Smooth muscle cell (in vitro differentiated cells): ENCODE measurements around the gene CD79A. TPM values are rescaled to one million over a fixed set of nuclear protein-coding genes. Genes with fewer than 3 reads are reported as not detected.

Experiments
- DNase-seq: peaks from one replicate; lab custom pipeline; 2025; ENCODE audit not compliant: unreplicated experiment; lab: John Stamatoyannopoulos, UW
- H2AFZ ChIP-seq: fragments of 200-600 bp; sonication (generic); 2 replicates; pipeline ENCODE4 v1.6.0; 2016; ENCODE audit warnings: antibody characterized with exemption, low read depth, mild to moderate bottlenecking
- H3F3A ChIP-seq: fragments of 200-600 bp; sonication (generic); 2 replicates; pipeline ENCODE4 v1.6.0; 2017; ENCODE audit warnings: antibody characterized with exemption, low read depth
- H3K27ac ChIP-seq: fragments of 200-600 bp; sonication (generic); 2 replicates; pipeline ENCODE4 v1.5.1; 2016; ENCODE audit warnings: low read depth, mild to moderate bottlenecking
- H3K27me3 ChIP-seq: fragments of 200-600 bp; sonication (generic); 2 replicates; pipeline ENCODE4 v1.6.1; 2016; ENCODE audit warnings: low read depth, mild to moderate bottlenecking
- H3K36me3 ChIP-seq: fragments of 200-600 bp; sonication (generic); 2 replicates; pipeline ENCODE4 v1.5.1; 2016; ENCODE audit warnings: low read depth
- H3K4me1 ChIP-seq: fragments of 200-600 bp; sonication (generic); 2 replicates; pipeline ENCODE4 v1.5.1; 2016; ENCODE audit warnings: low read depth
- H3K4me2 ChIP-seq: fragments of 200-600 bp; sonication (generic); 2 replicates; pipeline ENCODE4 v1.6.0; 2016; ENCODE audit warnings: mild to moderate bottlenecking
- H3K4me3 ChIP-seq: fragments of 200-600 bp; sonication (generic); 2 replicates; pipeline ENCODE4 v1.5.1; 2016; ENCODE audit warnings: mild to moderate bottlenecking
- H3K79me2 ChIP-seq: fragments of 200-600 bp; sonication (generic); 2 replicates; pipeline ENCODE4 v1.6.0; 2016; ENCODE audit warnings: low read depth, mild to moderate bottlenecking
- H3K9ac ChIP-seq: fragments of 200-600 bp; sonication (generic); 2 replicates; pipeline ENCODE4 v1.6.0; 2016; ENCODE audit warnings: low read depth
- H3K9me3 ChIP-seq: fragments of 200-600 bp; sonication (generic); replicated peaks from 2 replicates; pipeline ENCODE4 v1.5.1; 2016; ENCODE audit warnings: low read depth
- H4K20me1 ChIP-seq: fragments of 200-600 bp; sonication (generic); 2 replicates; pipeline ENCODE4 v1.6.0; 2016; ENCODE audit warnings: low read depth
- WGBS: methylation state at CpG from one replicate; pipeline ENCODE4 v1.1.7; 2016; ENCODE audit warnings: low lambda C conversion rate; 5-methylcytosine and 5-hydroxymethylcytosine counted together
- microRNA-seq: library from miRNA; unstranded; fragments of <30 nt; microRNA quantifications from one replicate; pipeline ENCODE4, GENCODE V29; 2016; ENCODE audit warnings: borderline number of aligned reads
- polyA plus RNA-seq: library from polyadenylated mRNA; unstranded; fragments of >200 nt; fragmentation: Nextera tagmentation; extraction: Ambion mirVana; gene quantifications from 2 replicates; pipeline ENCODE4 v1.2.1, GENCODE V29; 2016
- small RNA-seq: library from RNA; depleted of rRNA; stranded (forward); fragments of <200 nt; gene quantifications from one replicate; pipeline ENCODE3, GENCODE V24; 2014
- total RNA-seq: library from RNA; depleted of rRNA; stranded (reverse); fragments of >200 nt; gene quantifications from 2 replicates; pipeline ENCODE4 v1.2.3, GENCODE V29; 2014
- TF ChIP-seq, protein P1 (sequence below): fragments of 200-600 bp; sonication (generic); IDR thresholded peaks from 2 replicates; pipeline ENCODE4 v1.5.1; 2017; ENCODE audit warnings: borderline replicate concordance, mild to moderate bottlenecking, antibody characterized with exemption; ENCODE audit not compliant: insufficient read depth, poor library complexity, severe bottlenecking

CD79A gene
- total and polyA plus RNA-seq, 2 experiments from 2014 or later, result 0.41 TPM; not detected in 1

- Histone ChIP-seq H3K4me3 (no peak overlapping the region), H4K20me1 (peaks cover 5% of the 10 kb centered on the region), H3K4me1 (no peaks in the 10 kb centered on the region), H3F3A (no peaks in the 10 kb centered on the region), H3K79me2 (no peaks in the 10 kb centered on the region), H3K9me3 (no peaks in the 10 kb centered on the region), H3K27ac (no peak overlapping the region), H3K9ac (no peak overlapping the region), H3K36me3 (no peaks in the 10 kb centered on the region), H3K27me3 (peaks cover 99% of the 10 kb centered on the region), H2AFZ (no peak overlapping the region), H3K4me2 (no peak overlapping the region)
- TF ChIP-seq, protein P1, sequence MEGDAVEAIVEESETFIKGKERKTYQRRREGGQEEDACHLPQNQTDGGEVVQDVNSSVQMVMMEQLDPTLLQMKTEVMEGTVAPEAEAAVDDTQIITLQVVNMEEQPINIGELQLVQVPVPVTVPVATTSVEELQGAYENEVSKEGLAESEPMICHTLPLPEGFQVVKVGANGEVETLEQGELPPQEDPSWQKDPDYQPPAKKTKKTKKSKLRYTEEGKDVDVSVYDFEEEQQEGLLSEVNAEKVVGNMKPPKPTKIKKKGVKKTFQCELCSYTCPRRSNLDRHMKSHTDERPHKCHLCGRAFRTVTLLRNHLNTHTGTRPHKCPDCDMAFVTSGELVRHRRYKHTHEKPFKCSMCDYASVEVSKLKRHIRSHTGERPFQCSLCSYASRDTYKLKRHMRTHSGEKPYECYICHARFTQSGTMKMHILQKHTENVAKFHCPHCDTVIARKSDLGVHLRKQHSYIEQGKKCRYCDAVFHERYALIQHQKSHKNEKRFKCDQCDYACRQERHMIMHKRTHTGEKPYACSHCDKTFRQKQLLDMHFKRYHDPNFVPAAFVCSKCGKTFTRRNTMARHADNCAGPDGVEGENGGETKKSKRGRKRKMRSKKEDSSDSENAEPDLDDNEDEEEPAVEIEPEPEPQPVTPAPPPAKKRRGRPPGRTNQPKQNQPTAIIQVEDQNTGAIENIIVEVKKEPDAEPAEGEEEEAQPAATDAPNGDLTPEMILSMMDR, result no peak
- WGBS, result 34% methylated on average over 12 of the region's 14 CpGs
- no peak for DNase-seq
Measured at GRCh38 chr19:41929536-41930071, 52.5 kb downstream of the CD79A start.

DNA sequence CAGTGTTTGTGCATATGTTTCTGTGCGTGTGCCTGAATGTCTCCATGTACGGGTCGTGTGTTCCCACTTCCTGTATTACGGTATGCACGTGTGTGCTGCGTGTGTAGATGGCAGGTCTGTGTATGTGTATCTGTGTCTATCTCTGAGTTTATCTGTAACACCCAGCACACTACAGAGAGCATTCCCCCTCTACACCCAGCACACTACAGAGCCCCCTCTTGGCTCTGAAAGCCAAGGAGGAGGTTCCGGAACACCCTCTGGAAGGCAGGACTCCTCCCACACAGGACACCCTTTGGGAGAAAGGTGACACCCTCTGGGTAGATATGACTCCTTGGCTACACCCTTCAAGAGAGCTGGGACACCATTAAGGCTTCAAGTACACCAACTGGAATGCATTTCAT, 53.2 kb downstream of the CD79A start:
- Histone ChIP-seq H4K20me1 (peaks cover 5% of the 10 kb centered on the region), H3K9me3 (no peaks in the 10 kb centered on the region), H3K79me2 (no peaks in the 10 kb centered on the region), H3K4me2 (no peak overlapping the region), H3K36me3 (no peaks in the 10 kb centered on the region), H2AFZ (no peak overlapping the region), H3K27me3 (peaks cover 100% of the 10 kb centered on the region), H3K4me1 (no peaks in the 10 kb centered on the region), H3K4me3 (no peak overlapping the region), H3F3A (no peaks in the 10 kb centered on the region), H3K27ac (no peak overlapping the region), H3K9ac (no peak overlapping the region)
- 55% methylated on average over 7 of the region's 7 CpGs for WGBS
- TF ChIP-seq, protein P1, result no peak
- no peak for DNase-seq

Small RNA genes lying within 50 kb of the gene (microRNA-seq; reads per million reads assigned to microRNA genes)
- 1.8 reads per million for gene MIR6797

Small RNA genes lying within 50 kb of the gene (small RNA-seq; reads per million reads assigned to genes)
- 0.16 reads per million for gene MIR6797

Other genes starting within 250 kb of the CD79A start
- gene CEACAM7, start 189.0 kb upstream of the CD79A start, total RNA-seq, result not detected in 2 replicates
- gene CEACAM7, start 189.0 kb upstream of the CD79A start, polyA plus RNA-seq, result not detected in 2 replicates
- gene CEACAM5, start 168.7 kb upstream of the CD79A start, total RNA-seq, result not detected in 2 replicates
- not detected in 2 replicates for gene CEACAM5, start 168.7 kb upstream of the CD79A start, polyA plus RNA-seq
- gene CEACAM6, start 121.7 kb upstream of the CD79A start, total RNA-seq, result not detected in 2 replicates
- not detected in 2 replicates for gene CEACAM6, start 121.7 kb upstream of the CD79A start, polyA plus RNA-seq
- not detected in 2 replicates for gene CEACAM3, start 80.7 kb upstream of the CD79A start, total RNA-seq
- not detected in 2 replicates for gene CEACAM3, start 80.7 kb upstream of the CD79A start, polyA plus RNA-seq
- gene LYPD4, start 32.6 kb upstream of the CD79A start, total RNA-seq, result not detected in 2 replicates
- not detected in 2 replicates for gene LYPD4, start 32.6 kb upstream of the CD79A start, polyA plus RNA-seq
- gene DMRTC2, start 32.2 kb upstream of the CD79A start, total RNA-seq, result not detected in 2 replicates
- gene DMRTC2, start 32.2 kb upstream of the CD79A start, polyA plus RNA-seq, result not detected in 2 replicates
- gene RPS19, start 17.0 kb upstream of the CD79A start, total RNA-seq, result 970 and 1,345 TPM in 2 replicates
- 2,105 and 2,361 TPM in 2 replicates for gene RPS19, start 17.0 kb upstream of the CD79A start, polyA plus RNA-seq
- 24.2 and 24.3 TPM in 2 replicates for gene ARHGEF1, start 5.9 kb downstream of the CD79A start, total RNA-seq
- 69.6 and 78.6 TPM in 2 replicates for gene ARHGEF1, start 5.9 kb downstream of the CD79A start, polyA plus RNA-seq
- gene ERFL, start 51.2 kb downstream of the CD79A start, total RNA-seq, result 0.09 TPM in 1 of 2 replicates, not detected in the other
- 0.09 and 0.11 TPM in 2 replicates for gene ERFL, start 51.2 kb downstream of the CD79A start, polyA plus RNA-seq
- 254 and 304 TPM in 2 replicates for gene RABAC1, start 82.0 kb downstream of the CD79A start, total RNA-seq
- 532 and 581 TPM in 2 replicates for gene RABAC1, start 82.0 kb downstream of the CD79A start, polyA plus RNA-seq
- gene ATP1A3, start 117.0 kb downstream of the CD79A start, total RNA-seq, result not detected in 2 replicates
- not detected in 2 replicates for gene ATP1A3, start 117.0 kb downstream of the CD79A start, polyA plus RNA-seq
- 0.58 and 2.0 TPM in 2 replicates for gene GRIK5, start 192.9 kb downstream of the CD79A start, total RNA-seq
- 0.67 and 1.9 TPM in 2 replicates for gene GRIK5, start 192.9 kb downstream of the CD79A start, polyA plus RNA-seq
- 8.9 and 13.6 TPM in 2 replicates for gene ZNF574, start 198.9 kb downstream of the CD79A start, total RNA-seq
- 20.5 and 22.9 TPM in 2 replicates for gene ZNF574, start 198.9 kb downstream of the CD79A start, polyA plus RNA-seq